ENCODE measurements around the gene TCERG1L. TPM values are rescaled to one million over a fixed set of nuclear protein-coding genes. Genes with fewer than 3 reads are reported as not detected.

Gene TCERG1L
- total RNA-seq, 1 experiment from 2014 or later, result 0.27 TPM

DNA sequence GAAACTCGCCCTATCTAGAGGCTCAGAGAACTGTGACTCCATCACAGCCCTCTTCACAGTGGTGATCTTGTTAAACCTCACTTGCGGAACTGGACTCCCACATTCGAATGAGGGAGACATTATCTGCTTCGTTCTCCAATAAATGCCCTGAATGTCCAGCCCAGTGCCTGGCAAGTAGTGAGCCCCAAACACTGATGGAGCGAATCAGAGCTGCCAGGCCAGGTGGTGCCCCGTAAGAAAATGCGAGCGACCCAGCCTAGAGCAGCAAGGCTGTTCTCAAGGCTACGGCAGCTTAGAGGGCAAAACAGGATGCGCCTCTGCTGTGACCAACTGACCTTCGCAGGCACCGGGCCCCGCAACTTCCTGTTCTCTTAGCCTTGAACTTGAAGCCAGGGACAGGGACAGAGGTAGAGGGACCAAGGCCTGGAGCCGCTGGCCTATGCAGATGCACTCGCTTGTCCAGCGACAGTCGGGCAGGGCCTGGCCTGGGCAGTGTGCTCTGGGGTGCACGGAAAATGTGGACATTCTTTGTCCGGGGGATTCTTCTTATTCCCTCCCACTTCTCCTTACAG, 217.6 kb downstream of the TCERG1L start:
- no peak for DNase-seq (ENCODE audit: extremely low read depth, low read depth)

DNA sequence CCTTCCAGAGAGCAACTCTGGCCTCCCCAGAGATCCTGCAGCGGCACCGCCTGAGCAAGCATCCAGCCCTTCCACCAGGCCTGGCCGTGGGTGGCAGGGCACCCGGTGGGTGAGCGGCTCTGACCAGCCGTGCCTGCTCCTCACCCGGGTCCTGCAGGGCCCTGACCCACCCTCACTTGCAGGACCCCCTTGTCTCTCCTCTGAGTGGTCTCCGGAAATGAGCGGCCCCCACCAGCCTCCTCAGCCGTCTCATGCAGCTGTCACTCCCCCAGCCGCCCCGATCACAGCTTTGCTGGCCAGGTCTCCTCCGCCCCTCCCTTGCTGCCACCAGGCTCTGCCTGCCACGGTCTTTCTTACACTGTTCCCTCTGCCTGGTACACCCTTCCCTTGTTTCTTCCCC, 218.2 kb downstream of the TCERG1L start:
- no peak for DNase-seq (ENCODE audit: extremely low read depth, low read depth)

DNA sequence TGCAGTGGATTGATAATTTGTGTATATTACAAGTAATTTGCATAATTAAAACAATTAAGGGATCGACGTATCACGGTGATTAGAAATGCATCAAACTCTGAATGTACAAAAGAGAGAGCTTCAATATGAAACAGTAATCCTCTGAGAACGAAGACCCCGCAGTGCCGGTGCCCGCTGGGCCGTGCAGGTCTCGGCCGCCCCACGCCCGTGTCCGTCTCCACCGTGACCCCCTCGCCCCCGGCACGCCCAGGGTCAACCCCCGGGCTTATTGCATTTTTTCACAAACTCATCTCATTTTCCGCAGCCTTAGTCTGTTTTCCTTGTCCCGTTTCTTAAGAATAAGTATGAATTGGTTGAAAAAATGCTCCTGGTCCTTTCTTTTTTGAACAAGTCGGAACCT, 218.6 kb downstream of the TCERG1L start:
- DNase-seq (ENCODE audit: extremely low read depth, low read depth), result no peak

DNA sequence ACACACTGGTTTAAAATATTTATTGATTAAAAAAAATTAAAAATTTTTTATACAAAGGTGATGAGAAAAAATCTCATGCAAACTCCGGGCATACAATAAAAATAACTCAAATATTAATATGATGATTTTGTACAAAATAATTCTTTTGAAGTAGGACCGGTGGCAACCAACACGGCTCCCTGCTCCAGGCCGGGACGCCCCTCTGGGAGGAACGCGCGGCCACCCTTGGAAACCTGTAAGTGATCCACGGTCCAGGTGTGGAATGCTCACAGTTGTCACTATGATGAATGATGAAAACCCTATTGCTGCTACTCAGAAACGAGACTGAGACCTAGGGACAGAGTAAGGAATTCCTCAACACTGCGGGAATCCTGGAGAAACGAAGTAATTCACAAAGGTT, 219.1 kb downstream of the TCERG1L start:
- DNase-seq (ENCODE audit: extremely low read depth, low read depth), result no peak

DNA sequence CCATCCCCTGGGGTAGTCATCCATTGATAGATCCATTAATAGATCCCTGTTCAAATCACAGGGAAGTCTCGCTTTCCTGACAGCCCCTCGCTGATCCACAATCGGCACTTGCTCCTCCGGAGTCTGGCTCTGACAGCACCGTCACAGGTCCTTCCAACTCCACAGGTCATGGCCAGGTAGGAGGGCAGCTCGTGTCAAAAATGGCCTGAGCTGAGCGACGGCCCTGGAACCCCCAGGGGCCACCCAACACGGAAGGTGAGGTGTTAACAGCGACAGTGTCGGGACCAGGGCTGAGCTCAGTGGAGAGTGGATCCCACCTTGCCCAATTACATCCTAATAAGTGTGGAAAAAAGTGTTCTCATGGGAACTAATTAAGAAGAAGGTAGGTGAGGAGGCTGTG, 219.8 kb downstream of the TCERG1L start:
- no peak for DNase-seq (ENCODE audit: extremely low read depth, low read depth)

DNA sequence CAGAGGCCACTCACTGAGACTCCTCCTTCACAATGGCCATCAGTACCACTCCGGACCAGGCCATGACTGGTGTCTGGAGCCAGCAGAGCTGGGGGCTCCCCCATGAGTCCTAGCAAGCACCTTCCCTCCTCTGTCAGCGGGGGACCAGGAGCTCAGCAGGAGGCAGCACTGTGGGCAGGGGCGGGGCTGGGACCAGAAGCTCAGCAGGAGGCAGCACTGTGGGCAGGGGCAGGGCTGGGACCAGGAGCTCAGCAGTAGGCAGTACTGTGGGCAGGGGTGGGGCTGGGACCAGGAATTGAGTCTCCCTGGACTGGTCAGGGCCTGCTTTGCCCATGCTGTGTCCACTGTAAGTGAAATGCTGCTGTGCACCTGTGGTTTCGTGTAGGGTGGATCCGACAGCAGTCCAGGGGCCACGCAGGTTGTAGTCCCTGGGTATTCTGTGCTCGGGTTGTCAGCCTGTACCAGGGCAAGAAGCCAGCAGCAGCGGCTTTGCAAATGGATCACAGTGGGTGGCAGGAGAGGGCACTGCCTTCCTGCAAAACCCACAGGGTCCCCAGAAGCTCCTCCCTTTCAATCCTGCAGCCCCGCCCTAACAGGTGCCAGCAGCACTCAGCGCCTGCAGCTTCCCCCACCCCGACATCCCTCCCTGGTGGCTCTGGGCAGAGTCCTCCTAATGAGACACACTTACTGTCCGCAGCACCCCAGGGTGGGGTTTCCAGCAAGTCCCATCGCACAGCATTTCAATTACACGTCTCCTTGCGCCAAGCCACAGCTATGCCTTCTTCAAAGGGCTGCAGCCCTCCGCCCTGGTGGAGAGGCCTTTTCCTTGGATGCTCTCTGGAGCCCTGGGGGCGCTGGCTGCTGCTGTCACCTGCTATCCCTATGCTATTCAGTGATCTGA, 220.5 kb downstream of the TCERG1L start:
- no peak for DNase-seq (ENCODE audit: extremely low read depth, low read depth)

DNA sequence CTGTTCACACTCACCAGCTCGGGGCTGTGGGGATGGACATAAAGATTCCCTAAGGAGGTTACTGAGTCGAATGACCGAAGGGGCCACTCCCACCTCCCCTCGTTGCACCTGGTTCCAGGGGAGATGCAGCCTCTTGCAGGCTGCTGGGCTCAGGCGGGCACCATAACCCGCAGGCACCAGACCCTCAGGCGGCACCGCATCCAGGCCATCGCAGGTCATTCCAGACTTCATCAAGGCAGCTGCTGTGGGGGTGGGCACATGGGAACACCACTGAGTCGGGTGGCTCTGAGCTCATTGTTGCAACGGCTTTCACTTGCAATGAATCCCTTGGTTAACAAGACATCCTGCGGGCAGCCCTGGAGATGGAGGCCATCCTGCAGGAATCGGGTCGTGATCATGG, 221.7 kb downstream of the TCERG1L start:
- DNase-seq (ENCODE audit: extremely low read depth, low read depth), result no peak

DNA sequence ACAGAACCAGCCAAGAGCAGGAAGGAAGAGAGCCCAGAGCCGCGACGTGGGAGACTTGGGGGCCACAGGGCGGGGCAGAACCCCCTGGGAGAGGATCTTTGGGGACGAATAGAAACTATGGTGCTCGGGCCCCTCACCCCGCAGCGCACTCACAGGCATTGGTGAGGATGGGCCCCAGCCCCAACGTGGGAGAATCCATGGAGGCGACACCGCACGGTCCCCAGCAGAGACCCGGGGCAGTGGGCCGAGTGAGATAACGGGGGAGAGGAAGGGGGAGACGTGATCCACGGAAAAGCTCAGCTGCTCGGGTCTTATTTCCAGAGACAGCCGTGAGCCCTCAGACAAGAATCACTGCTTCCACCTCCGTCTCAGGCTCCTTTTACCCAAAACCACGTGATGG, 222.4 kb downstream of the TCERG1L start:
- no peak for DNase-seq (ENCODE audit: extremely low read depth, low read depth)

DNA sequence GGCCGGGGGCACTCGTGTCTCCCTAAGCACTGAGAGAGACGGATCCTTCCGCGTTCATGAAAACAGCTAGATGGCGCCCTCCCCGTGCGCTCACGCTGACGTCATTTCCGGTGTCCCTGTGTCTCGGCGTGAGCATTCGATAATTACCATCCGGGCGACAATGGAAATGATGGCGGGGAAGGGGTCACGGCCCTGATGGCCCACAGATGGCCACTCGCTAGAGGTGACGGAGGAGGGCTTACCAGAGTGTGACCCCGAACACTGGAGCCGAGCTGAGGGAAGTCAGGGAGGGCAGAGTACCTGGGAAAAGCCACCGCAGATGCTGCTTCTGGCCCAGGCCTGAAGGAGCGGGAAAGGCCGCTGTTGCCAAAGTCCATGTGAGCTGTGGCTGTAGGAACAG, 222.9 kb downstream of the TCERG1L start:
- no peak for DNase-seq (ENCODE audit: extremely low read depth, low read depth)

DNA sequence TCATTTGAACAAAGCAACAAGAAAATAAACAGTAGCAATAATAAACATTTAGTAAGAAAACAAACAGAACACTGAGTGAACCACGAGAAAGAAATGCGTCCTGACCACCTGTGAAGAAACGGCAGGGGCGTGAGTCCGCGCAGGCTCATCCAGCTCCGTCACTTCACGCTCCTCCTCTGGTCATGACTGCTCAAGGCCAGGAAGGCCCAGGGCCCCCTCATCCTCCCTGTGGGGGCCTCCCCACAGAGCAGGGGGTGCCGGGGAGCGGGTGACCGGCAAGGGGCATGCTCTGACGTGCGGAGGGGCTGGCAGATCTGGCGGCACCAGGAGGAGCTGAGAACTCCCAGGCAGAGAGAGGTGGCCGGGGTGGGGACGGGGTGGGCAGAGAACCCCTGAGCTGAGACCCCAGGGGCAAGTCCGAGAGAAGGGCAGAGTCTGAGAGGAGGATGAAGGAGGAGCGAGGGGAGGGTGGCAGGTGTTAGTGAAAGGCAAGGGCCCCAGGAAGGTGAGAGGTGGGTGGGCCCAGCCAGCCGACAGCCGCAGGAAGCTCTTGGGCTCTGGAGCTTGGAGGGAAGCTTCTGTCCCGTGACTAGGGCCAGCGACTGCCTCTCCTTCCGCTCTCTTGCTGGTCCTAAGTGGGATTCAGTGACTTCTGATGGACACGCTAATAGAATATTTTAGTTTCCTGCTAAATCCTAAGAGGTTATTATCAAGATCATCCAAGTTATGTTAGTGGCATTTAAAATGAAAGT, 223.9 kb downstream of the TCERG1L start:
- DNase-seq (ENCODE audit: extremely low read depth, low read depth), result no peak

DNA sequence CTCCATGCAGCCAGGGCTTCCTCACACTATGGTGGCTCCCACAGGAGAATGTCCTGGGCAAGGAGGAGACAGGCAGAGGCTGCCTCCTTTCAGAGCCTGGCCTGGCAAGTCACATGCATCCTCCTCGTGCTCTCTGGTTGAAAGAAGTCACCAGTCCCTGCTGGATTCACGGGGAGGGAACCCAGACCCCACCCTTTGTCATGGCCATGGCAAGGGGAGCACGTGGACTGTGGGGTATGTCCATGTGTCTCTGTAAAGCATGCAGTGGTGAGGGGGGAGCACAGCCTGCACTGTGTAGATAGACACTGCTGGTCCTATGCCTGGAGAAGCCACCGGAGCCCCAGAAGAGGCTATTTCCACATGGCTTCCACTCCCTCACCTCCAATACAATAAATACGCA, 225.0 kb downstream of the TCERG1L start:
- DNase-seq (ENCODE audit: extremely low read depth, low read depth), result no peak

DNA sequence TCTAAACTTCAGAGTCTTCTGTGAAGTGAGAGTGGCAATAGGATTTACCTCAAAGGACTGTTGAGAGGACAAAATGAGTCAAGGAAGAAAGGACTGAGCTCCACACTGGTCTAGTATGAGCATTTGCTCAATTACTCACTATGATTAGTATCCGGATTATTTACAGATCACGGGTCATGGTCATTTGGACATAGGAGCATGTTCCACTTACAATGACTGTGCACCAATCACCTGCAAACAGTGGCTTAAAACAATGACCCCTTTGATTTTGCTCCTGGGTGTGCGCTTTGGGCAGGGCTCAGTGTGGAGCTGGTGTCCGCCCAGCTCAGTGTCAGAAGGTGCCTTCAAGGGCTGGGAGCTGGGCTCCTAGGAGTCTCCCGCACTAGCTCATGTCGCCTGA, 225.4 kb downstream of the TCERG1L start:
- DNase-seq (ENCODE audit: extremely low read depth, low read depth), result no peak

DNA sequence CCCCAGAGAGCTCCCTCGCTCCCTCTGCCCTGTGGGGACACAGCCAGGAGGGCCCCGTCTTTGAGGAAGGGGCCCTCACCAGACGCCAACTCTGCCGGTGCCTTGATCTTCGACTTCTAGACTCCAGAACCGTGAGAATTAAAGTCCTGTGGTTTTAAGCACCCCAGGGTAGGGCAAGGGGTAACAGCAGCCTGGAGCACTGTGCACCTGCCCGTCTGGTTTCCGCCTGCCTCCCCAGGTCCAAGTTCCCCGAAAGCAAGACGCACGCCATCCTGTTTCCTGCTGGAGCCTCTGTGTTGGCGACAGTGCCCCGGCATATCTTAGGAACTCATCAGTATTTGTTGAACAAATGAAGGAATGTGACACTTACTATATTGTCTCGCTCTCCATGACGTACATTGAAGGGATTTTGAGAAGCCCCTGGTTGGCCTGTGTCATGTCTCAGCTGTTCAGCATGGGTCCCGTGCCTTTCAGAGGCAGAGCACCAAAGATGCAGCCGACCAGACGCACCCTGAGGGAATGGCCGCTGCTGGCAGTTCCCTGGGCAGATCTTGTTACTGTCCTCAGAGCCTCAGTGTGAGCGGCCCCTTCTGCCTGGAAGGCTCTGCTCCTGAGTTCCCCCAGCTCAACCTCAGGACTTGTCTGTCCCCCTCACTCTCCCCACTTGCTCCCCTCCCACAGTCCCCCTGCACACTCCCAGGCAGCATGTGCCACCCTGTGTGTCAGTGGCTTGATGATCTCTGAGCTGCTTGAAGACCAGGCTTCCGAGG, 226.2 kb downstream of the TCERG1L start:
- no peak for DNase-seq (ENCODE audit: extremely low read depth, low read depth)

DNA sequence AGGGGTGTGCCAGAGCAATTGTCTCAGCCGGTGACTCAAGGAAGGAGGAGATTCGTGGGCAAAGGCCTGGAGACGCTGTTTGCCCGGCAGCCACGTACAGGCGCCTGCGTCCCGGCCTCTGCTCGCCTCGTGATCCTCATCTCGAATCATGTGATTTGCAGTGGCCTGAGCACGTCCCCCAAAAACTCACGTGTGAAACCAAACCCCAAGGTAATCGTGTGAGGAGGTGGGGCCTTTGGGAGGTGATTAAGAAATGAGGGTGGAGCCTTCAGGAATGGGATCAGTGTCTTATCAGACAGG, 226.8 kb downstream of the TCERG1L start:
- DNase-seq (ENCODE audit: extremely low read depth, low read depth), result no peak

DNA sequence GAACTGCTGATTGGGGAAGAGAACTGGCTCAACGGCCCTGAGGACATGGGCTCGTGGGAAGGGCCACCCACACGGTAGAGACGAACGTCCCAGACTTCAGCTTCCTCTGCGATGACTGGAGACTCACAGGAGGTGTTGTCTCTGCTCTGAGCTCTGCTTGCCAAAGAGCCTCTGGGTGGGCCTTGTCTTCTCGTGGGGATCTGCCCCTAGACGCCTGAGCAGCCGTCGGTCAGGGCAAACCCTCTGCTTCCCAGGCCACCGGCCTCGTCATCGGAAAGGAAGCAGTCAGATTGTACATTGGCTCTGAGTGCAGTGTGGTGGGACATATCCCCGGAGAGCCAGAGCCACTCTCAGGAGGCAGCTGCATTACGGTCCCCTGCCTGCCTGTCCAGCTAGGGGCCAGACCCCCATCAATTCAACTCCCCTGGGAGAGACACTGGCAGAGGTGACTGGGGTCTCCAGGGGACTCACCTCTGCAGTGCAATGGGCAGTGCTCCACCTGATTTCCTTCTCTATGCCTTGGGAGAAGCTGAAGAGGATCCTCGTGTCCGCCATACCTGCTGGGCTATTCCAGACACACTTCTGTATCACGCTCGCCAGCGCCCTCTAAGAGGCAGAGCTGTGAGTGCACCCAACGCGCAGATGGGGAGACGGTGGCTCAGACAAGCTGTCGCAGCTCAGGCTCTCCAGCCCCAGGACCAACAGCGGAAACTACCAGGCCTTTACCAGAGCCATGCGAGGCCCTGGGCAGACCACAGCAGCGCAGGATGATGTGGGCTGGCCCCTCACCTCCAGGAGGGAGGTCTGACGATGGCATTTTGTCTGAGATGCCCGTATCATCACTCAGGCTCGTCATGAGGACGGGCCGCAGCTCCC, 227.4 kb downstream of the TCERG1L start:
- DNase-seq (ENCODE audit: extremely low read depth, low read depth), result no peak

DNA sequence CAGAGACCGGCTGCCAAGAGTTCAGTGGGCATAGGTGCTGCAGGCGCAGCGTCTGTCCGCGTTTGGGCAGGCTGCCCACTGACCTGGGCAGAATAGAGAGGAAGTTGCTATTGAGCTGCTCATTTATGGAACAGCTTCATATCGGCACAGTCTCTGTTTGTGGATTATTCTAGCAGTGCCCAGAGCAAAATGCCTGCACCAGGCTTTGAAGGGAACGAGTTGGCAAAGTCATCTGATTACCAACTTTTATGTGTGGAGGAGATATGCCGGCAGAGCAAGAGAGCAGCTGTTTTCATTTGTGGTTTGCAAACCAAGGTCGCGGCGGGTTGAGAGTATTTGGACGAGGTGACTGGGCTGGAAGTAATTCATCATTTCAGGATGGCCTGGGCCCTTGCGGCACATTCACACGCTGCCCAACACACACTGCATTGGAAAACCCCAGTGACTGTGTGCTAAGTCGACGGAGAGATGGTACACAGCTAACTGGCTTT, 228.5 kb downstream of the TCERG1L start:
- no peak for DNase-seq (ENCODE audit: extremely low read depth, low read depth)

DNA sequence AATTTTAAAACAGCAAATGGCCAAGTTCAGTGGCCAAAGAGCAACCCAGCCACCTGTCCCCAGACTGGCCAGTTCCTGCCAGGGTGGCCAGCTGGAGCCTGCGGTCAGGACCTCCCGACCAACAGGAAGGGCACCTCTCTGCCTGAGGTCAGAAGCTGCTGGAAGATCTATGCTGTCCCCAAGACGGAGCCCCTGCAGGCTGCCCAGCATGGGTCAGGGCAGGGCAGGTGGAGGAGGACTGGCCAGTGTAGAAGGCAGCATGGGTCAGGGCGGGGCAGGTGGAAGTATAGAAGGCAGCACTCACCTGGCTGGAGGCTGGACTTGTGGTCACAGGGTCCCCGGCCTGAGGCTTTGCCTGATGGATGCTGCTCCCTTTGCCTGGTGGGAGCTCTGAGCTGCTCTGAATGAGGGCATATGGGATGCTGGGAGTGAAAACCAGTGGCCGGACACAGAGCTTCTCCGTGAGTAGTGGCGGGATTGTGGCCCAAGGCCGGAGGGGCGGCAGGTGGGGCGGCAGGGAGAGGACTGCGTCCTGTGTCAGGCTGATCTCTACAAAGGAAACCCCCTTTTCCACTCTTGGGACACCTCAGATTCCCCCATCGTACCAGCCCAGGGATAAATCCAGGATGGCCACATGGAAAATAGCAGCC, 229.2 kb downstream of the TCERG1L start:
- DNase-seq (ENCODE audit: extremely low read depth, low read depth), result no peak

DNA sequence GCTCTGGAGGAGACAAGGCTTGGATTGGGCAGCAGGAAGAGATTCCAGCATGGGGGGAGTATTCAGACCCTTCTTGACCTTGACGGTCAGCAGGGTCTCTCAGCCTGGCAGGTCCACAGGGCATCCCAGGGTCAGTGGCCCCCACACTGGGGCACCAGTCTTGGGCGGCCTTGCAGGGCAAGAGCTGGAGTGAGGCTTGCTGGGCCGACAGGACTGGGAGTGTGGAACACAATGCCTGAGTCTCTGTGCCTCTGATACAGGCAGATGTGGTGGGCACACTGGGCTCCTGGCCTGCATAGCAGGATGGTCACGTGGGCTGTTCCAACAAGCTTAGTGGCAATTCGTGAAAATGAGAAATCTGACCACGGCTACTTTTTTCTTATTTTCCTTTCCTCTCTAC, 229.7 kb downstream of the TCERG1L start:
- no peak for DNase-seq (ENCODE audit: extremely low read depth, low read depth)

DNA sequence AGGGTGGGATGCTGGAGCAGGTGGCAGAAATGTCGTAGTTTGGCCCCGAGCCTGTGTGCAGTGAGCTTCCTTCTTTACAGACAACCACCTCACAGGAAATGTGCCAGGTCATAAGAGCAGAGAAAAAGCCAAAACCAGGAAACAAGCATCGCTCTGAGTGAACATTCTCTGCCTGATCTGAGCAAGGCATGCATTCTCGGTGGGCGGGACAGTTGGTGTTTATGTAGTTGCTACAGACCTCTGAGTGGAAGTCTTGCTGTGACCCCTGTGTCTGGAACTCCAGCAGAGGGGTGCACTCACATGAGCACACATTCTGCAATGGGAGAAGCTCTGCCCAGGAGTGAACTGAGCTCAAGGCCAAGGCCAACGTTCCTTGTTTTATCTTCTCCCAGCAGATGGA, 230.1 kb downstream of the TCERG1L start:
- no peak for DNase-seq (ENCODE audit: extremely low read depth, low read depth)

DNA sequence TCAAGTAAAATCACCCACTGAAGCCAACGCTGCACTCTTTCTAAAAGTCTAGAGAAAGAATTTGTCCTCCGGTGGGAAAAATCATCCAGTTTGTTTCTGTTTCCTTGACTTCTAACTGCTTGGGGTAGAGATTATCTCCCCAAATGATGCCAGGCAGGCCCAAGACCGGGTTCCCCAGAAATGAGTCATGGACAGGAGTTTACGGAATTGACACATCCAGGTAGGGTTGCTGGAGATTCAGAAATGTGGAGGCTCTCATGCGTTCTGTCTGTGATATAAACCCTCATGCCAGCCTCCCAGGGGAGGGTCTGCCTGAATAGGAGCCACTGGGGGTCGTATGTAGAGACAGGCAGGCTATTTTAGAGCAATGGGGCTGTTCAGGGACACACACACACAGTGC, 230.9 kb downstream of the TCERG1L start:
- no peak for DNase-seq (ENCODE audit: extremely low read depth, low read depth)
